ENCODE measurements around the gene RIT2. TPM values are rescaled to one million over a fixed set of nuclear protein-coding genes. Genes with fewer than 3 reads are reported as not detected.

RIT2 gene
- polyA plus RNA-seq, 1 of the 3 experiments (the other 2 are of a cell fraction): not detected

- H2AFZ ChIP-seq (ENCODE audit: low read depth): peak overlapping the region; percentile 3; the same call in 1 of the 2 replicates
- no peak overlapping the region for H3K9ac ChIP-seq
Observed at GRCh38 chr18:42931491-42931890, 184.0 kb downstream of the RIT2 start.

DNA sequence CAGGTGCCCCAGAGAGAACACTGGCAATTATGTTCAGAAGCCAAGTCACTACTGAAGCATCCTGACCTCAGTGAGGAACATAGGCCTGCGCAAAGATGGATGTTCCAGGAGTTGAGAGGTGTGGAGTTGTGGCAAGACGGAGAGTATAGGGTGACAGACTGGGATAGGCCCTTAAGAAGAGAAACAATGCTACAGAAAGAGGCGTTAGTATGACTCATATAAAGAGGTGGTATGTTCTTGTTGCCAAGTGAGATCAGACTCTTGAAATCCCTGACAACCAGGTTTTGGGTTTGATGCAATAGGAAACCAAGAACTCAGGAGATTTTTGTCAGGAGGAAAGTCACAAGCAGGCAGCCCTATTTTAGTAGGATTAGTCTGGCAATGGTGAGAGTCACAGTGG lies 185.6 kb downstream of the RIT2 start:
- no peaks in the 10 kb centered on the region; a peak in 1 of 4 replicates for H3K4me1 ChIP-seq (ENCODE audit: control insufficient read depth in 1 of 2, insufficient read depth in 2 of 2, low read depth in 1 of 2, low read length in 1 of 2)
- no peaks in the 10 kb centered on the region for H3K9me2 ChIP-seq
- CTCF ChIA-PET: no interaction called here
- WGBS (ENCODE audit: low lambda C conversion rate): 67% methylated on average over 3 of the region's 3 CpGs
- H3K9me3 ChIP-seq: no peaks in the 10 kb centered on the region
- H2AFZ ChIP-seq (ENCODE audit: low read depth): no peak overlapping the region
- H3K27ac ChIP-seq (ENCODE audit: low read depth in 2 of 2, low read length in 1 of 2): no peak overlapping the region
- H3K27me3 ChIP-seq (ENCODE audit: insufficient read depth): no peaks in the 10 kb centered on the region
- H4K20me1 ChIP-seq (ENCODE audit: insufficient read depth): no peaks in the 10 kb centered on the region
- DNase-seq: no peak
- no peak overlapping the region for H3K4me2 ChIP-seq
- no peaks in the 10 kb centered on the region for H3K36me3 ChIP-seq (replicated peaks in 1 of 2; ENCODE audit: control insufficient read depth in 1 of 2, insufficient read depth in 2 of 2, low read length in 1 of 2)
- no peak overlapping the region for H3K9ac ChIP-seq
- TF ChIP-seq EP300 (IDR thresholded peaks at IDR 0.05; ENCODE audit: borderline replicate concordance in 1 of 2, low read depth in 1 of 2, low read length in 1 of 2) (no peak), MEF2A (IDR thresholded peaks at IDR 0.05; ENCODE audit: borderline replicate concordance, low read depth) (no peak), RFX5 (IDR thresholded peaks at IDR 0.05; ENCODE audit: low read length) (no peak), NFIC (IDR thresholded peaks at IDR 0.05; ENCODE audit: borderline replicate concordance) (no peak), FOXJ3 (CRISPR knock-in tag; IDR thresholded peaks at IDR 0.05) (no peak), JUND (IDR thresholded peaks at IDR 0.05) (no peak), GATA2 (CRISPR knock-in tag; IDR thresholded peaks at IDR 0.05) (no peak), YY1 (IDR thresholded peaks at IDR 0.05; ENCODE audit: low read depth) (no peak), POLR2AphosphoS5 (IDR thresholded peaks at IDR 0.05; ENCODE audit: low read depth, low read length) (no peak), CHD2 (IDR thresholded peaks at IDR 0.05; ENCODE audit: low read length, partially characterized antibody) (no peak), TEAD4 (IDR thresholded peaks at IDR 0.05; ENCODE audit: borderline replicate concordance, insufficient read depth) (no peak), NRF1 (IDR thresholded peaks at IDR 0.05; ENCODE audit: low read depth, low read length) (no peak), RCOR1 (IDR thresholded peaks at IDR 0.05; ENCODE audit: low read length) (no peak), ELF1 (IDR thresholded peaks at IDR 0.05) (no peak), TCF12 (IDR thresholded peaks at IDR 0.05) (no peak)
- TF ChIP-seq, protein P1, sequence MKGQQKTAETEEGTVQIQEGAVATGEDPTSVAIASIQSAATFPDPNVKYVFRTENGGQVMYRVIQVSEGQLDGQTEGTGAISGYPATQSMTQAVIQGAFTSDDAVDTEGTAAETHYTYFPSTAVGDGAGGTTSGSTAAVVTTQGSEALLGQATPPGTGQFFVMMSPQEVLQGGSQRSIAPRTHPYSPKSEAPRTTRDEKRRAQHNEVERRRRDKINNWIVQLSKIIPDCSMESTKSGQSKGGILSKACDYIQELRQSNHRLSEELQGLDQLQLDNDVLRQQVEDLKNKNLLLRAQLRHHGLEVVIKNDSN (IDR thresholded peaks at IDR 0.05; ENCODE audit: borderline replicate concordance, low read depth): no peak
- TF ChIP-seq, protein P2, sequence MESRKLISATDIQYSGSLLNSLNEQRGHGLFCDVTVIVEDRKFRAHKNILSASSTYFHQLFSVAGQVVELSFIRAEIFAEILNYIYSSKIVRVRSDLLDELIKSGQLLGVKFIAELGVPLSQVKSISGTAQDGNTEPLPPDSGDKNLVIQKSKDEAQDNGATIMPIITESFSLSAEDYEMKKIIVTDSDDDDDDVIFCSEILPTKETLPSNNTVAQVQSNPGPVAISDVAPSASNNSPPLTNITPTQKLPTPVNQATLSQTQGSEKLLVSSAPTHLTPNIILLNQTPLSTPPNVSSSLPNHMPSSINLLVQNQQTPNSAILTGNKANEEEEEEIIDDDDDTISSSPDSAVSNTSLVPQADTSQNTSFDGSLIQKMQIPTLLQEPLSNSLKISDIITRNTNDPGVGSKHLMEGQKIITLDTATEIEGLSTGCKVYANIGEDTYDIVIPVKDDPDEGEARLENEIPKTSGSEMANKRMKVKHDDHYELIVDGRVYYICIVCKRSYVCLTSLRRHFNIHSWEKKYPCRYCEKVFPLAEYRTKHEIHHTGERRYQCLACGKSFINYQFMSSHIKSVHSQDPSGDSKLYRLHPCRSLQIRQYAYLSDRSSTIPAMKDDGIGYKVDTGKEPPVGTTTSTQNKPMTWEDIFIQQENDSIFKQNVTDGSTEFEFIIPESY (IDR thresholded peaks at IDR 0.05; ENCODE audit: borderline replicate concordance, low read depth): no peak
- no peaks in the 10 kb centered on the region for H3K79me2 ChIP-seq (ENCODE audit: insufficient read depth)
- POLR2A ChIA-PET: no interaction called here
- no peaks in the 10 kb centered on the region for H3F3A ChIP-seq (replicated peaks; ENCODE audit: insufficient read depth)
- no peak overlapping the region for H3K4me3 ChIP-seq (ENCODE audit: low read depth in 2 of 2, low read length in 1 of 2)

More at GRCh38 chr18:42931491-42931890, 184.0 kb downstream of the RIT2 start:
- Histone ChIP-seq H3F3A (replicated peaks; ENCODE audit: insufficient read depth) (no peaks in the 10 kb centered on the region), H3K4me3 (ENCODE audit: low read depth in 2 of 2, low read length in 1 of 2) (peak overlapping the region in 1 of 2 experiments; percentile 18; a peak in 2 of 4 replicates), H3K9me2 (no peaks in the 10 kb centered on the region), H3K79me2 (ENCODE audit: insufficient read depth) (no peaks in the 10 kb centered on the region), H3K36me3 (replicated peaks in 1 of 2; ENCODE audit: control insufficient read depth in 1 of 2, insufficient read depth in 2 of 2, low read length in 1 of 2) (no peaks in the 10 kb centered on the region), H4K20me1 (ENCODE audit: insufficient read depth) (no peaks in the 10 kb centered on the region), H3K4me1 (ENCODE audit: control insufficient read depth in 1 of 2, insufficient read depth in 2 of 2, low read depth in 1 of 2, low read length in 1 of 2) (no peaks in the 10 kb centered on the region; a peak in 2 of 4 replicates), H3K4me2 (peak overlapping the region; percentile 30; the same call in 1 of the 2 replicates), H3K9me3 (no peaks in the 10 kb centered on the region), H3K27ac (ENCODE audit: low read depth in 2 of 2, low read length in 1 of 2) (0 out of 4 replicates have a peak overlapping the region, but pooled peaks of 1 of the 2 experiments have one; percentile 13), H3K27me3 (ENCODE audit: insufficient read depth) (no peaks in the 10 kb centered on the region)
- TF ChIP-seq, protein P2 (IDR thresholded peaks at IDR 0.05; ENCODE audit: borderline replicate concordance, low read depth): no peak
- TF ChIP-seq IRF3 (IDR thresholded peaks at IDR 0.05; ENCODE audit: low read depth, low read length) (no peak), TEAD4 (IDR thresholded peaks at IDR 0.05; ENCODE audit: borderline replicate concordance, insufficient read depth) (no peak), TCF12 (IDR thresholded peaks at IDR 0.05) (0 out of 2 replicates have a peak, but pooled peaks have one; percentile 19), RCOR1 (IDR thresholded peaks at IDR 0.05; ENCODE audit: low read length) (no peak)
- CTCF ChIA-PET: no interaction called here
- POLR2A ChIA-PET: no interaction called here
- 0% methylated on average over 3 of the region's 3 CpGs for WGBS (ENCODE audit: low lambda C conversion rate)
- no peak for DNase-seq
